ENCODE measurements around the gene NFIA. TPM values are rescaled to one million over a fixed set of nuclear protein-coding genes. Genes with fewer than 3 reads are reported as not detected.
"Not testable (repeated sequence)": the region's sequence is repeated elsewhere in the genome, so short reads cannot be mapped to it uniquely, and the experiment has no call there.

Gene NFIA
- polyA plus RNA-seq, 3 donors = 14.4 to 14.7 (median 14.6) TPM

DNA sequence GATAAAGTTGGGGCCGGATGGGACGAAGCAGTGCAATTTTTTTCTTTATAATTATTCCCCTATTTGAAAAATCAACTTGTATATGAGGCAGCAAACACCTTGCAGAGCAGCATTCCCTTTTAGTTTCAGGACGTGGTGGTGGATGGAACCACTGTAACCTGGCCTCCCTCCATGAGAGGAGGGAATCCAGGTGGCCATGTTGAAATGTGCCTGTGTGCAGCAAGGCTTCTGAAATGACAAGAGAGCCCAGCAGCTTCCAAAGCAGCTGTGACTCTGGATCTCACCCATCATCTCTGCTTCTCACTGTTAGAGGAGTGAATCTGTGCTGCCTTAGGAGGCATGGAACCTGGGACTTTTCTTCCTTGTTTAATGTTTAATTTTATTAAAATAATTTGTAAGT, 42.3 kb downstream of the NFIA start:
- DNase-seq = no peak

- no peak for DNase-seq
These were observed 42.9 kb downstream of the NFIA start for GRCh38 chr1:61125263-61125662.

DNA sequence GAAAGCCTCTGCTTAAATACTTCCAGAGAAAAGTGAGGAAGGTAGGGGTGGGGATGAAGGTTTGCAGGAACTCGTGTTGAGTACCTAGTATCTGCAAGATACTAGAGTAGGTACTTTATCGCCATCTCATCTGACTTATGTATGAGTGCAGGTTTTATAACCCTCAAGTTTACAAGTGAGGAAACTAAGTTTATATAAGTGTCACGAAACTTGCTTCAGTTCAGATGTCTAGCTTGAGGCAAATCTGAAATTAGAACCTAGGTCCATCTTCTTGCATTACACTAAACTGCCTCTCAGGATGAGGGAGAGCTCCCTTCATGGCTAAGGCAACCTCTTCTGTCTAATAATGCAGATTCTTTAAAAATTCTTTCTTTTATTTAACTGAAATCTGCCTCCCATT, 43.5 kb downstream of the NFIA start:
- no peak for DNase-seq

- not testable (repeated sequence) for DNase-seq
These were observed 44.5 kb downstream of the NFIA start for GRCh38 chr1:61126843-61127242.

GRCh38 chr1:61130338-61131000, 48.1 kb downstream of the NFIA start:
- DNase-seq = no peak

DNA sequence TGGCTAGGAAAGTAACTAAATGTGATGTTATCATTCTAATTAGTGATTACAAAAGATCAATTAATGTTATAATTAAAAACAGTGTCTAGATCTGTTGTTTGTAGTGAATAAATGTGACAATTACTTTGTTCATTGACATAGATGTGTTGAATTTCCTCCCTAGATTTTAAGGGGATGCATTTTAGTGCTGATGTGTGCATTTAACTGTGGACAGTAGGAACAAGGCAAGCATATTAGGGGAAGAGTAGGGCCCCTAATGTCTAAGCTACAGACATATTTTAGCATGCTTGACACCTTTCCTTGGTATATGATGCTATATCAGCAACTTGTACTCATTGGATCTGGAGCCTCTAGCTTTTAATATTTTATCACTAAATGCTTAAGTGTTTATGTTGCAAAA, 48.9 kb downstream of the NFIA start:
- DNase-seq = no peak

GRCh38 chr1:61131716-61132115, 49.4 kb downstream of the NFIA start:
- DNase-seq = no peak

DNA sequence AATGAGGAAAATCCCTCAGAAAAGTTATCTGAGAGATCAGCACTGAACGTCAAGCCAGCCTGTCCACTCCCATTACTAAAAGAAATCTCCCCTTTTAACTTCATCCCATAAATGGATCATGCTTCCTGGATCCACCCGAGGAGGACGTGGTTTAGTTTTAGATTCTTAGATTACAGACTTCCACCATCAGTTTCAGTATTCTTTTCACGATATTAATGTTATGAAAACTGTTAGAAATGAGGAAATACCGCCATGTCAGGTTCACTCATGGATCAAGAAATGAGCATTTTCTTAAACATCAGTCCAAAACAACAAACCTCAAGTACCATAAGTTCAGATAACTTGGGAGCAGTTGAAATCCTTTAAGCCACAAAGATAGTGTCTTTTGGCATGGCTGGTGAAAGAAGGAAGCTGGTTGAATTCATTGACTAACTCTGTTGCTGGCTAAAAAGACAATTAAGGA, 49.8 kb downstream of the NFIA start:
- no peak for DNase-seq

GRCh38 chr1:61132645-61133334, 50.4 kb downstream of the NFIA start:
- DNase-seq = no peak

DNA sequence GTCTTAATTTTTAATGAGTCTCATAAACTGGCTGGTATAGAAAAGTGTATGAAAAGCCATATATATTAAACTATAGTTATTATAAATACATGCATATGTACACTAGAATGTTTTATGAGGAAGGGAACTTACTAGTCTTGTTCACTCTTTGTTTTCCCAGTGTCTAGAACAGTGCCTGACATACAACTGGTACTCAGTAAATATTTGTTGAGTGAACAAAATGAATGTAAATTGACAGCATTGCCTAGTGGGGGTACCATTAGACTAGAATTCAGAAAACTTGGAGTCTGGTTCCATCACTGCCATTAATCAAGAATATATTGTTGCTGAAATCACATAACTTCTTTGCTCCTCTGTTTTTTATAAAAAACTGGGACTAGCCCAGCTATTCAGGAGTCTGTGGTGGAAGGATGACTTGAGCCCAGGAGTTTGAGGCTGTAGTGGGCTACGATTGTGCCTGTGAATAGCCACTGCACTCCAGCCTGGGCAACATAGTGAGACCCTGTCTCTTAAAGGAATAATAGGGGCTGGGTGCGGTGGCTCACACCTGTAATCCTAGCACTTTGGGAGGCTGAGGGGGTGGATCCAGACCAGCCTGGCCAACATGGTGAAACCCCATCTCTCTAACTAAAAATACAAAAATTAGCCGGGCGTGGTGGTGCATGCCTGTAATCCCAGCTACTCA, 51.1 kb downstream of the NFIA start:
- no peak for DNase-seq

DNA sequence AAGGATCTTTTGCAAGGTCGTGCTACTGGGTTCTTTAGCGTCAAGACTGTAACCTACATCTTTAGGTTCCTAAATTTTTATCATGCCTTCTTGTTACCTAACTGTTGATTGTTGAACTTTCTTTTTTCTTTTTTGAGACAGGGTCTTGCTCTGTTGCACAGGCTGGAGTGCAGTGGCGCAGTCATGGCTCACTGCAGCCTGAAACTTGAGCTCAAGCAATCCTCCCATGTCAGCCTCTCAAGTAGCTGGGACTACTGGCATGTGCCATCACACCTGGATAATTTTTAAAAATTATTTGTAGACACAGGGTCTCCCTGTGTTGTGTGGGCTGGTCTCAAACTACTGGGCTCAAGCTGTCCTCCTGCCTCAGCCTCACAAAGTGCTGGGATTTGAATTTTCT, 52.9 kb downstream of the NFIA start:
- no peak for DNase-seq

- no peak for DNase-seq
These were observed 55.9 kb downstream of the NFIA start for GRCh38 chr1:61138305-61138704.

GRCh38 chr1:61138921-61139774, 56.8 kb downstream of the NFIA start:
- no peak for DNase-seq

DNA sequence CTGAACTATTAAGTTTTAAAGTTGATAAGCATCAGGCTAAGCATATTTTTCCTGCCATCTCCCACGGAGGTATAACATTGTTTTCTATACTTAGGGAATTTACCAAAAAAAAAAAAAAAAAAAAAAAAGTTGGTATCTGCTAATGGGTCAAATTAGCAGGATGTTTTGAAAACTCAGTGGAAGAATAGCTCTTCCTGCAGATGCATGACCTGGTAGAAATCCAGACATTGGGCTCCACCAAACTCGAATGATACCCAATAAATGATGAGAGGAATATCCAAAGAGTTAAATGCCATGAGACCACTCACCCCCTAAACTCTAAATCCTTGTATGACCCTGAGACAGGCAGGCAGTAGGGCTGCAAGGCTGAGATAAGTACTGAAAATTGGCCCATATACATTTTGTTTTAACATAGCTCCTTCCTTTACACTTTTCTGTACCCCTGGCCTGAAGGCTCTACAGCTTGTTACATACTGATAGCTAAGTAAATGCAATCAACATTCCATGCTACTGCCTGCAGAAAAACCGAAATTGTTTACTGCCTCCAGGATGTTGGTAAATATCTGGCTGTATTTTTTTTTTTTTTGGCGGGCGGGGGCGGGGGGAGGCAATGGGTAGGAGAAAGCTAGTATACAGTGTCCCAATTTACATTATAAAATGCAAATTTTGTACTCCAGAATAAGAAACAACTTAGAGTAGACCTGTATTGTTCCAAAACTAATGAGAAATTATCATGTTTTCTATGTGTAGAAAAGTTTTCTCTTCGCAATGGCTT, 57.6 kb downstream of the NFIA start:
- no peak for DNase-seq

- DNase-seq = no peak
These were observed 58.4 kb downstream of the NFIA start for GRCh38 chr1:61140778-61141177.

GRCh38 chr1:61141288-61142042, 59.1 kb downstream of the NFIA start:
- DNase-seq = no peak

DNA sequence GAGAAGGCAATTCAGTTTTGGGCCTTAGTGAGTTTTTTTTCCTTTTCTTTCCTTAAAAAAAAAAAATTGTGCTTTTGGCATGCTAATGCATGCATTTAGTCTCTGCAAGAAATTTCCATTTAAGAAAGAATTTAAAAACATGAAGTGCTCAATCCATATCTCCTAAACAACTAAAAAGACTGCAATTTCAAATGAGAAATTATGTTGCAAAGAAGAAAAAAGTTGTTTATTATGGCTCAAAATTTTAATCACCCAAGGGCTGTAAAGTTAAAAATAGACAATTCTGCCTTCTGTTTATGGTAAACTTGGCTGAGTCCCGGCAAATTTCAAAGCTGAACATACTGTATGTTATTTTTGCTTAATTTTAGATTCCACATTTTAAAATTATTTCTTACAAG, 59.7 kb downstream of the NFIA start:
- no peak for DNase-seq

- no peak for DNase-seq
These were observed 60.6 kb downstream of the NFIA start for GRCh38 chr1:61142726-61143500.

DNA sequence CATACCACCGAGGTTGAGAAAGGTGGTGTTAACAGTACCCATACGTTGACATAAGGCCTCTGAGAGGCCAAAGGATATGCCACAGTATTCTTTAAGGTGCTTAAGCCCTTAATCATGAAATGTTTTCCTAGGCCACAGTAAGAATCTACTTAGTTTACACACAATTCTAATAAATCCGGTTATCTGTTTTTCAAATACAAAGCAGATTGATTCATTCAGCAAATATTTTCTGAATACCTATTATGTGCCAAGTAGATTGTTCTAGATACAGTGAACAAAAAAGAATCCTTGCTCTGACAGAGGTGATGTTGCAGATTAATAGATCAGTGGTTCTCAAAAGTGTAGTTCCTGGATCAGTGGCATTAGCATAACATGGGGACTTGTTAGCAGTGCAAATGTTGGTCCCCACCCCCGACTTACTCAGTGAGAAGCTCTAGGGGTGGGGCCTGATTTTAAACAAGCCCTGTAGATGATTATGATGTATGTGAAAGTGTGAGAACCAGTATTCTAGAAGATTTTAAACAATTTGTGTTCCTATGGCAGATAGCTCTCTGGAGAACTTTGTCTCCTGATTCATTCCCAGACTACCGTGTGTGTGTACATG, 61.6 kb downstream of the NFIA start:
- no peak for DNase-seq

Data from renal pelvis (tissue), 4 donors.